Fibroblast of pulmonary artery (primary cell): ENCODE results near the gene PCMTD2.

Experiments
- DNase-seq: peaks from one replicate; pipeline ENCODE4 v3.0.0-alpha.2; 2010; ENCODE audit warnings: low read depth
- H3K4me3 ChIP-seq: replicated peaks from 2 replicates; pipeline ENCODE4 v1.5.1; 2011; ENCODE audit warnings: low read depth, mild to moderate bottlenecking, control low read depth, low read length, moderate library complexity
- CTCF ChIP-seq: IDR thresholded peaks from 2 replicates; pipeline ENCODE4 v1.5.1; 2011; ENCODE audit warnings: mild to moderate bottlenecking, control low read depth, low read length, inconsistent platforms; ENCODE audit errors: missing control alignments

PCMTD2 gene

GRCh38 chr20:64255361-64256281 lies at the start of gene PCMTD2:
PCMTD2 (plus strand) TSS chr20:64255748; CDS start chr20:64259966, 4,218 bp downstream.
- TF ChIP-seq CTCF, result no peak
- DNase-seq, result peak; percentile 80

GRCh38 chr20:64206614-64207013 lies 48.9 kb upstream of the PCMTD2 start:
- no peak overlapping the region for H3K4me3 ChIP-seq
- TF ChIP-seq CTCF, result no peak
- no peak for DNase-seq

More at GRCh38 chr20:64255361-64256281, at the start of gene PCMTD2:
- H3K4me3 ChIP-seq, result peak within 1 kb of the TSS; percentile 84

GRCh38 chr20:64207641-64208590 lies 47.6 kb upstream of the PCMTD2 start:
- no peak overlapping the region for H3K4me3 ChIP-seq
- no peak for TF ChIP-seq CTCF
- DNase-seq, result no peak

- no peak for DNase-seq
- TF ChIP-seq CTCF, result no peak
- H3K4me3 ChIP-seq, result no peak overlapping the region
These were observed 46.4 kb upstream of the PCMTD2 start for GRCh38 chr20:64209148-64209547.

GRCh38 chr20:64210656-64211369 lies 44.7 kb upstream of the PCMTD2 start:
- no peak for DNase-seq
- no peak overlapping the region for H3K4me3 ChIP-seq
- TF ChIP-seq CTCF, result no peak

GRCh38 chr20:64211874-64212658 lies 43.5 kb upstream of the PCMTD2 start:
- no peak for TF ChIP-seq CTCF
- DNase-seq, result no peak
- no peak overlapping the region for H3K4me3 ChIP-seq
